B cell (primary cell): ENCODE results near the gene RFC5. TPM values are rescaled to one million over a fixed set of nuclear protein-coding genes. Genes with fewer than 3 reads are reported as not detected.

ENCODE experiments used
- ATAC-seq: fragments of 200-7000 bp; cut with Tn5 transposase; one replicate; pipeline ENCODE4 v1.10.0; 2021; ENCODE audit warnings: low read depth, mild to moderate bottlenecking, moderate number of reproducible peaks, moderate library complexity
- CTCF ChIA-PET: fragments of 350-600 bp; sonication (Branson Sonifier 250); formaldehyde crosslinking; loops from one replicate; lab custom pipeline; 2021; ENCODE audit warnings: antibody characterized with exemption, inconsistent platforms; lab: Charles Lee
- POLR2A ChIA-PET: fragments of 350-600 bp; sonication (Branson Sonifier 250); formaldehyde crosslinking; loops from one replicate; lab custom pipeline; 2021; ENCODE audit warnings: antibody characterized with exemption; lab: Charles Lee
- DNase-seq: peaks from one replicate; pipeline ENCODE4 v3.0.0; 2013
- H2AFZ ChIP-seq: 2 replicates; pipeline ENCODE4 v1.6.1; 2012; ENCODE audit warnings: mild to moderate bottlenecking, low read depth, low read length; ENCODE audit not compliant: insufficient read depth, poor library complexity, severe bottlenecking
- H3K27ac ChIP-seq, 2 donors: 1 replicate in 1 of 2; 2 replicates in 1 of 2; pipeline ENCODE4 v1.5.1; 2012 to 2013; ENCODE audit warnings: low read length in 2 of 2, mild to moderate bottlenecking in 2 of 2, moderate library complexity in 1 of 2
- H3K27me3 ChIP-seq, 4 experiments: fragments of 200-600 bp in 1 of 4; sonication (generic) in 1 of 4; replicated peaks in 1 of 4; 1 replicate in 2 of 4; 2 replicates in 2 of 4; pipeline versions ENCODE4 v1.6.1 to v1.7.0; 2013 to 2016; ENCODE audit warnings: low read length in 3 of 4, mild to moderate bottlenecking in 2 of 4, mixed read lengths in 1 of 4, moderate library complexity in 1 of 4; ENCODE audit not compliant: insufficient read depth in 4 of 4, control insufficient read depth in 3 of 4; ENCODE audit errors: control extremely low read depth in 1 of 4
- H3K36me3 ChIP-seq, 2 experiments: replicated peaks in 1 of 2; 1 replicate in 1 of 2; 2 replicates in 1 of 2; pipeline versions ENCODE4 v1.6.1 to v1.7.1; 2013; ENCODE audit warnings: low read length in 1 of 2; ENCODE audit not compliant: insufficient read depth in 2 of 2, control insufficient read depth in 1 of 2; ENCODE audit errors: control extremely low read depth in 1 of 2, extremely low read depth in 1 of 2
- H3K4me1 ChIP-seq, 2 donors: fragments of 200-600 bp in 1 of 2; sonication (generic) in 1 of 2; 1 replicate in 1 of 2; 2 replicates in 1 of 2; pipeline versions ENCODE4 v1.5.1 to v1.6.1; 2013 to 2017; ENCODE audit warnings: low read length in 2 of 2; ENCODE audit not compliant: control insufficient read depth in 2 of 2, insufficient read depth in 2 of 2
- H3K4me2 ChIP-seq: replicated peaks from 2 replicates; pipeline ENCODE3; 2012; ENCODE audit warnings: mild to moderate bottlenecking, low read depth, low read length; ENCODE audit not compliant: poor library complexity, severe bottlenecking
- H3K4me3 ChIP-seq, 5 experiments: fragments of 200-600 bp in 1 of 5; sonication (generic) in 1 of 5; 1 replicate in 3 of 5; 2 replicates in 2 of 5; pipeline versions ENCODE4 v1.5.1 to v1.7.0; 2011 to 2016; ENCODE audit warnings: low read length in 4 of 5, mild to moderate bottlenecking in 4 of 5, low read depth in 2 of 5, control low read depth in 1 of 5, moderate library complexity in 1 of 5; ENCODE audit not compliant: insufficient read depth in 1 of 5; ENCODE audit errors: control extremely low read depth in 1 of 5, extremely low read depth in 1 of 5
- H3K79me2 ChIP-seq: fragments of 200-600 bp; sonication (generic); one replicate; pipeline ENCODE4 v1.6.0; 2016; ENCODE audit warnings: low read length; ENCODE audit not compliant: control insufficient read depth, insufficient read depth
- H3K9ac ChIP-seq: fragments of 200-600 bp; sonication (generic); 2 replicates; pipeline ENCODE4 v1.6.1; 2017; ENCODE audit warnings: mild to moderate bottlenecking, low read length, moderate library complexity
- H3K9me3 ChIP-seq, 3 donors: one replicate each; pipeline versions ENCODE4 v1.6.1 to v1.7.1; 2013; ENCODE audit warnings: low read length in 2 of 3; ENCODE audit not compliant: control insufficient read depth in 2 of 3, insufficient read depth in 1 of 3; ENCODE audit errors: control extremely low read depth in 1 of 3
- H4K20me1 ChIP-seq: 2 replicates; pipeline ENCODE4 v1.6.0; 2012; ENCODE audit warnings: mild to moderate bottlenecking, low read length; ENCODE audit not compliant: insufficient read depth, control insufficient read depth, poor library complexity, severe bottlenecking
- H3K27ac Mint-ChIP-seq: one replicate; pipeline ENCODE4 v1.8.0; 2021; ENCODE audit warnings: mixed read lengths
- H3K27me3 Mint-ChIP-seq: one replicate; pipeline ENCODE4 v1.8.0; 2021; ENCODE audit warnings: mixed read lengths
- H3K4me1 Mint-ChIP-seq: one replicate; pipeline ENCODE4 v1.8.0; 2021; ENCODE audit warnings: mixed read lengths
- H3K4me3 Mint-ChIP-seq: one replicate; pipeline ENCODE4 v1.8.0; 2021; ENCODE audit warnings: mixed read lengths
- H3K9me3 Mint-ChIP-seq: one replicate; pipeline ENCODE4 v1.8.0; 2022; ENCODE audit warnings: mixed read lengths; ENCODE audit not compliant: insufficient read depth
- EZH2 ChIP-seq: IDR thresholded peaks from 2 replicates; pipeline ENCODE4 v1.6.1; 2012; ENCODE audit warnings: borderline replicate concordance, low read depth, mild to moderate bottlenecking, moderate library complexity, low read length; ENCODE audit not compliant: insufficient read depth, poor library complexity, severe bottlenecking
- WGBS: methylation state at CpG from one replicate; pipeline ENCODE4 v1.1.5; 2013; ENCODE audit warnings: missing lambda C conversion rate; ENCODE audit not compliant: insufficient coverage; 5-methylcytosine and 5-hydroxymethylcytosine counted together
- intact Hi-C: fragments of 100-400 bp; cut with micrococcal nuclease; formaldehyde crosslinking; loops from one replicate; pipeline ENCODE4 v1.10.0; 2022
- polyA plus RNA-seq: library from polyadenylated mRNA; depleted of rRNA; stranded (reverse); fragments of >200 nt; gene quantifications from 2 replicates; pipeline ENCODE4 v1.2.3, GENCODE V29; 2012
- total RNA-seq, 2 donors: library from RNA; stranded (reverse); fragments of 120-200 nt in 1 of 2; gene quantifications; 1 replicate in 1 of 2; 2 replicates in 1 of 2; pipeline versions ENCODE4 v1.2.3 to v1.2.4, GENCODE V29; 2013 to 2022
- TF ChIP-seq, protein P1 (sequence below): fragments of 200-600 bp; IDR thresholded peaks from one replicate; pipeline ENCODE4 v1.8.0; 2022; ENCODE audit warnings: antibody characterized with exemption, mild to moderate bottlenecking

The RFC5 gene
- total and polyA plus RNA-seq, 2 donors (not counting 1 experiment from before 2014, with no cell fraction given) = 22.7 to 23.2 TPM

DNA sequence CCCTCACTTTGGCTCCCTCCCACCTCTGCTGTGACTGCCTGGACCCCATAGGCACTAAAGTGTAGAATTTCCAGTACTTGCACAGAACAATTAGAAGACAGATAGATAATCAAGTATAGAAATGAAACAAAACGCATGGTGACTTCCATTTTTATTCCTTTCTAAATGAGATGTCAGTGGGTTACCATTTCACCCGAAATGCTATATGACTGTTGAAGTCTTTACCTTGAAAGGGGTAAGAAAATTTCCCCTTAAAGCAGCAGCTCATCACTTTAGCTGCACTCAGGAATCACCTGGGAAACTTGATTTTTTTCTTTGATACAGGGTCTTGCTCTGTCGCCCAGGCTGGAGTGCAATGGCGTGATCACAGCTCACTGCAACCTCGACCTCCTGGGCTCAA is 35.2 kb upstream of the RFC5 start:
- Histone ChIP-seq H3K9ac (no peak overlapping the region), H3K4me2 (no peak overlapping the region), H3K4me3 (no peak overlapping the region), H3K9me3 (no peaks in the 10 kb centered on the region), H3K36me3 (no peaks in the 10 kb centered on the region), H4K20me1 (no peaks in the 10 kb centered on the region), H3K79me2 (no peaks in the 10 kb centered on the region), H2AFZ (no peak overlapping the region), H3K27me3 (no peaks in the 10 kb centered on the region), H3K27ac (no peak overlapping the region), H3K4me1 (no peaks in the 10 kb centered on the region)
- Mint-ChIP-seq H3K4me1 (no peaks in the 10 kb centered on the region), H3K9me3 (peaks cover 3% of the 10 kb centered on the region), H3K27me3 (peaks cover 14% of the 10 kb centered on the region), H3K4me3 (no peak overlapping the region), H3K27ac (no peak overlapping the region)
- CTCF ChIA-PET = no interaction called here
- WGBS = no CpG with 5 or more reads among the region's 5 CpGs
- POLR2A ChIA-PET = no interaction called here
- no peak for TF ChIP-seq EZH2
- TF ChIP-seq, protein P1, sequence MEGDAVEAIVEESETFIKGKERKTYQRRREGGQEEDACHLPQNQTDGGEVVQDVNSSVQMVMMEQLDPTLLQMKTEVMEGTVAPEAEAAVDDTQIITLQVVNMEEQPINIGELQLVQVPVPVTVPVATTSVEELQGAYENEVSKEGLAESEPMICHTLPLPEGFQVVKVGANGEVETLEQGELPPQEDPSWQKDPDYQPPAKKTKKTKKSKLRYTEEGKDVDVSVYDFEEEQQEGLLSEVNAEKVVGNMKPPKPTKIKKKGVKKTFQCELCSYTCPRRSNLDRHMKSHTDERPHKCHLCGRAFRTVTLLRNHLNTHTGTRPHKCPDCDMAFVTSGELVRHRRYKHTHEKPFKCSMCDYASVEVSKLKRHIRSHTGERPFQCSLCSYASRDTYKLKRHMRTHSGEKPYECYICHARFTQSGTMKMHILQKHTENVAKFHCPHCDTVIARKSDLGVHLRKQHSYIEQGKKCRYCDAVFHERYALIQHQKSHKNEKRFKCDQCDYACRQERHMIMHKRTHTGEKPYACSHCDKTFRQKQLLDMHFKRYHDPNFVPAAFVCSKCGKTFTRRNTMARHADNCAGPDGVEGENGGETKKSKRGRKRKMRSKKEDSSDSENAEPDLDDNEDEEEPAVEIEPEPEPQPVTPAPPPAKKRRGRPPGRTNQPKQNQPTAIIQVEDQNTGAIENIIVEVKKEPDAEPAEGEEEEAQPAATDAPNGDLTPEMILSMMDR = no peak
- ATAC-seq = no peak
- intact Hi-C loops = no loop called here
- DNase-seq = no peak

DNA sequence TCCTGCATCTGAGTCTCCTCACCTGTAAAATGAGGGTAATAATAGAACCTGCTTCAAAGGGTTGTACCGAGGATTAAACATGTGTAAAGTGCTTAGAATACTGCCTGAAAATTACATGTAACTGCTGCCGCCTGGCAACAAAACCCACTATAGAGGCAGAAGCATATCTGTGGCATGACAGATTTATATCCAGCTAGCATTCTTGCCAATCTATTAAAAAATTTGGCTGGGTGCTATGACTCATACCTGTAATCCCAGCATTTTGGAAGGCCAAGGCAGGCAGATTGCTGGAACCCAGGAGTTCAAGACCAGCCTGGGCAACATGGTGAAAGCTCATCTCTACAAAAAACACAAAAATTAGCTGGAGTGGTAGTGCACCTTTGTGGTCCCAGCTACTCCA is 31.3 kb upstream of the RFC5 start:
- Histone ChIP-seq H3K79me2 (no peaks in the 10 kb centered on the region), H3K4me1 (no peaks in the 10 kb centered on the region), H3K27me3 (no peaks in the 10 kb centered on the region), H3K27ac (no peak overlapping the region), H2AFZ (no peak overlapping the region), H3K9me3 (peaks cover 0 to 4% (median 3%) of the 10 kb centered on the region in 3 donors), H3K4me2 (no peak overlapping the region), H3K9ac (no peak overlapping the region), H3K36me3 (no peaks in the 10 kb centered on the region), H4K20me1 (no peaks in the 10 kb centered on the region), H3K4me3 (no peak overlapping the region)
- no peaks in the 10 kb centered on the region for H3K4me1 Mint-ChIP-seq
- no peak for DNase-seq
- H3K4me3 Mint-ChIP-seq = no peak overlapping the region
- peaks cover 12% of the 10 kb centered on the region for H3K27me3 Mint-ChIP-seq
- TF ChIP-seq EZH2 = no peak
- ChIA-PET POLR2A (interaction anchor here (0.6 kb wide), 1 partner anchor 1223 kb away, joined by 3 read pairs; no protein-coding TSS in a partner anchor), CTCF (no interaction called here)
- no peak overlapping the region for H3K27ac Mint-ChIP-seq
- peaks cover 5% of the 10 kb centered on the region for H3K9me3 Mint-ChIP-seq
- intact Hi-C loops = no loop called here
- WGBS = 50% methylated on average over 1 of the region's 2 CpGs
- ATAC-seq = no peak
